WERI-Rb-1 (cell line): Measurements from ENCODE around the gene DPY19L1.
"Not testable (repeated sequence)": the region's sequence is repeated elsewhere in the genome, so short reads cannot be mapped to it uniquely, and the experiment has no call there.

ENCODE experiments used
- DNase-seq: peaks from one replicate; pipeline ENCODE4 v3.0.0-alpha.2; 2020
- H3K27ac ChIP-seq: fragments of 250-450 bp; sonication (Bioruptor Pico); 2 replicates; pipeline ENCODE4 v1.5.1; 2020; ENCODE audit warnings: mild to moderate bottlenecking, moderate library complexity
- H3K27me3 ChIP-seq: fragments of 250-450 bp; sonication (Bioruptor Pico); 2 replicates; pipeline ENCODE4 v1.5.1; 2021; ENCODE audit warnings: mild to moderate bottlenecking, low read depth, moderate library complexity; ENCODE audit not compliant: insufficient read depth, severe bottlenecking
- H3K36me3 ChIP-seq: fragments of 250-450 bp; sonication (Bioruptor Pico); 2 replicates; pipeline ENCODE4 v1.5.1; 2020; ENCODE audit warnings: mild to moderate bottlenecking, moderate library complexity
- H3K4me3 ChIP-seq: 2 replicates; pipeline ENCODE4 v1.5.1; 2011; ENCODE audit warnings: low read depth, mild to moderate bottlenecking, control low read depth, low read length
- H3K9me3 ChIP-seq: fragments of 250-450 bp; sonication (Bioruptor Pico); 2 replicates; pipeline ENCODE4 v1.5.1; 2021; ENCODE audit warnings: mild to moderate bottlenecking, moderate library complexity; ENCODE audit not compliant: severe bottlenecking
- TF ChIP-seq, protein P1 (sequence below): IDR thresholded peaks from 2 replicates; pipeline ENCODE4 v1.5.1; 2011; ENCODE audit warnings: low read depth, mild to moderate bottlenecking, control low read depth, inconsistent platforms, low read length

The DPY19L1 gene

DNA sequence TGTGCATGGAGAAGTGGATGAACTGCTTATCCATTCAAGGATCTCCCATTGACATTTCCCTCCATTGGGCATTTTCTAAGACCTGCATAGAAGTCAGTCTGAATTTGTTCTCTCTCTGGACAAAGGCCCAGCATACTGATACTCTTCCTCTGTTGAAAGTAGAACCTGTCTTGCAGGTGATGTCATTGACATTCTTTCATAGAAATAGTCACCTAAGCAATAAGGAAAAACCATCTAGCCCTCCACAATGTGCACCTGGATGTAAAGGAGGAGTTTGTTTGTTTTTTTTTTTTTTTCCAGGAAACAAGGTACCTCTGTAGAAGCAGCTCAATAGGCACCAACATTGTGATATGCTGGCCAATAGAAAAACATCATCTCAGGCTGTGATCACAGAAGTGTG is 150.4 kb downstream of the DPY19L1 start:
- H3K4me3 ChIP-seq: no peak overlapping the region
- no peak for DNase-seq
- no peaks in the 10 kb centered on the region for H3K27me3 ChIP-seq
- peaks cover 13% of the 10 kb centered on the region for H3K9me3 ChIP-seq
- TF ChIP-seq, protein P1, sequence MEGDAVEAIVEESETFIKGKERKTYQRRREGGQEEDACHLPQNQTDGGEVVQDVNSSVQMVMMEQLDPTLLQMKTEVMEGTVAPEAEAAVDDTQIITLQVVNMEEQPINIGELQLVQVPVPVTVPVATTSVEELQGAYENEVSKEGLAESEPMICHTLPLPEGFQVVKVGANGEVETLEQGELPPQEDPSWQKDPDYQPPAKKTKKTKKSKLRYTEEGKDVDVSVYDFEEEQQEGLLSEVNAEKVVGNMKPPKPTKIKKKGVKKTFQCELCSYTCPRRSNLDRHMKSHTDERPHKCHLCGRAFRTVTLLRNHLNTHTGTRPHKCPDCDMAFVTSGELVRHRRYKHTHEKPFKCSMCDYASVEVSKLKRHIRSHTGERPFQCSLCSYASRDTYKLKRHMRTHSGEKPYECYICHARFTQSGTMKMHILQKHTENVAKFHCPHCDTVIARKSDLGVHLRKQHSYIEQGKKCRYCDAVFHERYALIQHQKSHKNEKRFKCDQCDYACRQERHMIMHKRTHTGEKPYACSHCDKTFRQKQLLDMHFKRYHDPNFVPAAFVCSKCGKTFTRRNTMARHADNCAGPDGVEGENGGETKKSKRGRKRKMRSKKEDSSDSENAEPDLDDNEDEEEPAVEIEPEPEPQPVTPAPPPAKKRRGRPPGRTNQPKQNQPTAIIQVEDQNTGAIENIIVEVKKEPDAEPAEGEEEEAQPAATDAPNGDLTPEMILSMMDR: no peak
- H3K36me3 ChIP-seq: no peaks in the 10 kb centered on the region
- no peak overlapping the region for H3K27ac ChIP-seq

DNA sequence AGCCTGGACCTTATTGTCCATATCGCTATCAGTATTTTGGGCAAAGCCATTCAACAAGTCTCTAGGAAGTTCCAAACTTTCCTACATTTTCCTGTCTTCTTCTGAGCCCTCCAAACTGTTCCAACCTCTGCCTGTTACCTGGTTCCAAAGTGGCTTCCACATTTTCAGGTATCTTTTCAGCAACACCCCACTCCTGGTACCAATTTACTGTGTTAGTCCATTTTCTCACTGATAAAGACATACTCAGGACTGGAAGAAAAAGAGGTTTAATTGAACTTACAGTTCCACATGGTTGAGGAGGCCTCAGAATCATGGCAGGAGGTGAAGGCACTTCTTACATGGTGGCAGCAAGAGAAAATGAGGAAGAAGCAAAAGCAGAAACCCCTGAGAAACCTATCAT is 153.4 kb downstream of the DPY19L1 start:
- not testable (repeated sequence) for H3K27ac ChIP-seq, H3K27me3 ChIP-seq, DNase-seq, H3K4me3 ChIP-seq, H3K36me3 ChIP-seq
- peaks cover 13% of the 10 kb centered on the region for H3K9me3 ChIP-seq

DNA sequence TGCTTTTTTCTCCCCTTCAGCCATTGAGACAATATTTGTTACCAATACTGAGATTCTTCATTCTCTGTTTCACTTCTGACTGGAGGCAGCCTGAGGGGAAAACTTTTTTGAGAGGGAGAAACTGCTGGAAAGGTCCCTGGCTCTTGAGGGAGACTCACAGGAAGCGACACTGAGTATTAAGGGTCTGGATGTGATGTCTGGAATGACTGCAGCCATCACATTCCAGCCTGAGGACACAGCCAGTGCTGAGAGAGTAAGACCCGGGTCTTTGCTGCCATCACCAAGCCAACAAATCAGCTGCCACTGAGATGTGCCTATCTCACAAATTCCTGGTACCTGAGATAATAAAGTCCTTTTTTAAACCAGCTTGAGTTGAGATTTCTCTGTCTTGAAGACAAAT is 157.4 kb downstream of the DPY19L1 start:
- H3K4me3 ChIP-seq: no peak overlapping the region
- H3K36me3 ChIP-seq: no peaks in the 10 kb centered on the region
- peaks cover 13% of the 10 kb centered on the region for H3K9me3 ChIP-seq
- H3K27me3 ChIP-seq: no peaks in the 10 kb centered on the region
- DNase-seq: no peak
- H3K27ac ChIP-seq: no peak overlapping the region
- TF ChIP-seq, protein P1: no peak

DNA sequence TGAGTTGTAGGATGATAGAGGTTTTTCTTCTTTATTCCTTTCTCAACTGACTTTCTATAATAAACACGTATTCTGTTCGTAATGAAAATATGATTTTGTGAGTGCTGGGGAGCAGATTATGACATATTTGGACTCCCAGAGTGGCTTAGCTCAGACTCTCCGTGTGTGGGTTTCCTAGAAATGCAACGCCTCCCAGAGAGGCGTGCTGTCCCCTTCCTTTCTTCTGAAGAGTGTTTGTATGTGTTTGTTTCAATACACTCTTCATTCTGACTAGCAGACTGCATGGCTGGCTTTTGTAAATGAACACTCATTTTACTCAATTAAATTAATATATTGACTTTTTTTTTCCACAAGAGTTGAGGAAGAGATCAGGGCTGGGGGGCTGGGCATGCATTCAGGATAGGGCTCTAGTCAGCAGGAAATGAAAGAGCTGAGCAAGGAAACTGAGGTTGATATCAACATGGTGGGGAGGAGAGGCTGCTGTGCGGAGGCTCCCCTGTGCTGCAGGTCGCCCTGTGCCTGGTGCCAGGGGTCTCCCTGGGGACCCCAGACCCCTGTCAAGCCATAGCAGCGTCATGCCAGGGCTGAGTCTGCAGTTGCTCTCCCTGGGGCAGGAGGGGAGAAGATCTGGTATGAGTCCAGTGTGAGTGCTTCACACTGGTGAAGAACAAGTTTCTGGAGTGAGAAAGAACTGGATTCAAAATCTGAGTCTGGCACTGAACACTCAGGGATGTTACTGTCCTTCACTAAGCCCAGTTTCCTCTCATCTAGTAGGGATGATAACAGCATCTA is 158.1 kb downstream of the DPY19L1 start:
- DNase-seq, H3K4me3 ChIP-seq, H3K27me3 ChIP-seq, H3K36me3 ChIP-seq, H3K27ac ChIP-seq: not testable (repeated sequence)
- peaks cover 13% of the 10 kb centered on the region for H3K9me3 ChIP-seq
